Natural killer cell (primary cell): ENCODE measurements around the gene GRB2. TPM values are rescaled to one million over a fixed set of nuclear protein-coding genes. Genes with fewer than 3 reads are reported as not detected.

Source experiments
- ATAC-seq, 3 donors: fragments of 150-1000 bp in 2 of 3; fragments of 200-7000 bp in 1 of 3; cut with Tn5 transposase; 1 replicate in 1 of 3; 2 replicates in 2 of 3; pipeline ENCODE4 v1.10.0; 2021; ENCODE audit warnings: mild to moderate bottlenecking in 2 of 3, moderate library complexity in 2 of 3
- DNase-seq, 2 donors: peaks; one replicate each; pipeline versions ENCODE4 v3.0.0 to v3.0.0-alpha.2; 2013 to 2021; ENCODE audit warnings: mixed read lengths in 1 of 2
- H3K27ac ChIP-seq: one replicate; pipeline ENCODE4 v1.5.1; 2013; ENCODE audit warnings: mild to moderate bottlenecking, low read length
- H3K27me3 ChIP-seq: one replicate; pipeline ENCODE4 v1.6.1; 2013; ENCODE audit warnings: low read length; ENCODE audit not compliant: control insufficient read depth, insufficient read depth
- H3K36me3 ChIP-seq: one replicate; pipeline ENCODE4 v1.6.1; 2013; ENCODE audit warnings: low read length; ENCODE audit not compliant: control insufficient read depth, insufficient read depth
- H3K4me1 ChIP-seq: one replicate; pipeline ENCODE4 v1.6.1; 2013; ENCODE audit warnings: low read length; ENCODE audit not compliant: control insufficient read depth, insufficient read depth
- H3K4me3 ChIP-seq: one replicate; pipeline ENCODE4 v1.5.1; 2013; ENCODE audit warnings: low read length
- H3K9me3 ChIP-seq: one replicate; pipeline ENCODE4 v1.6.1; 2013; ENCODE audit warnings: low read length; ENCODE audit not compliant: control insufficient read depth, insufficient read depth
- H3K27ac Mint-ChIP-seq, 2 donors: one replicate each; pipeline ENCODE4 v1.8.0; 2022; ENCODE audit warnings: mild to moderate bottlenecking in 2 of 2, mixed read lengths in 2 of 2, moderate library complexity in 1 of 2
- H3K27me3 Mint-ChIP-seq, 2 donors: one replicate each; pipeline ENCODE4 v1.8.0; 2022; ENCODE audit warnings: low read depth in 2 of 2, mixed read lengths in 2 of 2
- H3K36me3 Mint-ChIP-seq: one replicate; pipeline ENCODE4 v1.8.0; 2022; ENCODE audit warnings: mixed read lengths
- H3K4me1 Mint-ChIP-seq, 2 donors: one replicate each; pipeline ENCODE4 v1.8.0; 2022; ENCODE audit warnings: mixed read lengths in 2 of 2
- H3K4me3 Mint-ChIP-seq: one replicate; pipeline ENCODE4 v1.8.0; 2022; ENCODE audit warnings: mild to moderate bottlenecking, moderate library complexity, mixed read lengths
- H3K9me3 Mint-ChIP-seq, 2 donors: one replicate each; pipeline ENCODE4 v1.8.0; 2022; ENCODE audit warnings: mixed read lengths in 2 of 2
- CTCF ChIP-seq: fragments of 200-600 bp; IDR thresholded peaks from one replicate; pipeline ENCODE4 v1.8.0; 2022; ENCODE audit warnings: antibody characterized with exemption
- WGBS: methylation state at CpG from one replicate; pipeline ENCODE4 v1.1.7; 2013; ENCODE audit warnings: missing lambda C conversion rate; ENCODE audit not compliant: insufficient coverage; 5-methylcytosine and 5-hydroxymethylcytosine counted together
- intact Hi-C: fragments of 100-400 bp; cut with micrococcal nuclease; formaldehyde crosslinking; loops from one replicate; pipeline ENCODE4 v1.14.2; 2022
- total RNA-seq, 4 donors: library from RNA; stranded (reverse); fragments of 120-200 nt in 1 of 4; gene quantifications; one replicate each; pipeline versions ENCODE4 v1.2.3 to v1.2.4, GENCODE V29; 2013 to 2022

GRB2 gene
- total RNA-seq, 3 donors from 2014 or later (not counting 1 experiment from before 2014, with no cell fraction given) = 115 to 142 (median 116) TPM

GRCh38 chr17:75326226-75326848 lies 79.1 kb downstream of the GRB2 start:
- Mint-ChIP-seq H3K4me3 (peak overlapping the region; percentile 9), H3K27me3 (no peaks in the 10 kb centered on the region), H3K36me3 (no peaks in the 10 kb centered on the region), H3K27ac (peak overlapping the region; percentile 66 to 73), H3K9me3 (no peaks in the 10 kb centered on the region), H3K4me1 (peaks cover 16 to 20% of the 10 kb centered on the region in 2 donors)
- ATAC-seq = no peak
- intact Hi-C loops = no loop called here
- no peak for DNase-seq
- no peak for TF ChIP-seq CTCF
- Histone ChIP-seq H3K27ac (peak overlapping the region; percentile 41), H3K4me3 (no peak overlapping the region), H3K27me3 (no peaks in the 10 kb centered on the region), H3K9me3 (no peaks in the 10 kb centered on the region), H3K36me3 (peaks cover 12% of the 10 kb centered on the region), H3K4me1 (peaks cover 33% of the 10 kb centered on the region)
- 40% methylated on average over 5 of the region's 5 CpGs for WGBS

- peaks cover 33% of the 10 kb centered on the region for H3K4me1 ChIP-seq
These were observed 79.7 kb downstream of the GRB2 start for GRCh38 chr17:75325827-75326225.

GRCh38 chr17:75325348-75325747 lies 80.1 kb downstream of the GRB2 start:
- Histone ChIP-seq H3K4me3 (no peak overlapping the region), H3K27me3 (no peaks in the 10 kb centered on the region), H3K27ac (no peak overlapping the region), H3K36me3 (peaks cover 16% of the 10 kb centered on the region), H3K4me1 (peaks cover 33% of the 10 kb centered on the region), H3K9me3 (no peaks in the 10 kb centered on the region)
- peak overlapping the region; percentile 66 to 73 for H3K27ac Mint-ChIP-seq
- H3K4me1 Mint-ChIP-seq = peaks cover 16 to 20% of the 10 kb centered on the region in 2 donors
- no peak overlapping the region for H3K4me3 Mint-ChIP-seq
- no peak for TF ChIP-seq CTCF
- H3K27me3 Mint-ChIP-seq = no peaks in the 10 kb centered on the region
- no peak for ATAC-seq
- DNase-seq = no peak
- intact Hi-C loops = no loop called here
- H3K36me3 Mint-ChIP-seq = no peaks in the 10 kb centered on the region
- WGBS = 89% methylated on average over 4 of the region's 6 CpGs
- H3K9me3 Mint-ChIP-seq = no peaks in the 10 kb centered on the region

More at GRCh38 chr17:75325827-75326225, 79.7 kb downstream of the GRB2 start:
- Histone ChIP-seq H3K9me3 (no peaks in the 10 kb centered on the region), H3K4me3 (no peak overlapping the region), H3K27ac (peak overlapping the region; percentile 41), H3K36me3 (peaks cover 11% of the 10 kb centered on the region), H3K27me3 (no peaks in the 10 kb centered on the region)
- Mint-ChIP-seq H3K4me1 (peaks cover 16 to 20% of the 10 kb centered on the region in 2 donors), H3K4me3 (no peak overlapping the region), H3K27me3 (no peaks in the 10 kb centered on the region), H3K36me3 (no peaks in the 10 kb centered on the region), H3K27ac (peak overlapping the region; percentile 66 to 73), H3K9me3 (no peaks in the 10 kb centered on the region)
- 37% methylated on average over 7 of the region's 7 CpGs for WGBS
- no peak for TF ChIP-seq CTCF
- intact Hi-C loops = no loop called here
- no peak for DNase-seq
- ATAC-seq = no peak

GRCh38 chr17:75321506-75321905 lies 84.0 kb downstream of the GRB2 start:
- H3K27me3 Mint-ChIP-seq = no peaks in the 10 kb centered on the region
- Histone ChIP-seq H3K9me3 (no peaks in the 10 kb centered on the region), H3K27me3 (no peaks in the 10 kb centered on the region), H3K4me3 (no peak overlapping the region), H3K4me1 (peaks cover 38% of the 10 kb centered on the region), H3K36me3 (peaks cover 40% of the 10 kb centered on the region), H3K27ac (no peak overlapping the region)
- no peak for TF ChIP-seq CTCF
- intact Hi-C loops = no loop called here
- ATAC-seq (no peak), DNase-seq (no peak)
- peaks cover 14 to 21% of the 10 kb centered on the region in 2 donors for H3K4me1 Mint-ChIP-seq
- no peaks in the 10 kb centered on the region for H3K36me3 Mint-ChIP-seq
- no peaks in the 10 kb centered on the region for H3K9me3 Mint-ChIP-seq
- H3K27ac Mint-ChIP-seq = no peak overlapping the region
- 91% methylated on average over 10 of the region's 10 CpGs for WGBS
- H3K4me3 Mint-ChIP-seq = no peak overlapping the region
